Calu3 (cell line): Measurements from ENCODE around the gene ERVH48-1. TPM values are rescaled to one million over a fixed set of nuclear protein-coding genes. Genes with fewer than 3 reads are reported as not detected.
A peak's percentile ranks its signal among the peaks of the same experiment; 100 is the strongest.

Experiments
- BruUV-seq: library from RNA; stranded (reverse); fragments of 400-500 nt; replicated peaks from 2 replicates; lab custom pipeline; 2021; lab: Mats Ljungman, UMichigan
- CTCF ChIA-PET: fragments of 300-600 bp; sonication (Branson Sonifier 250); formaldehyde crosslinking; loops from one replicate; lab custom pipeline; 2022; ENCODE audit warnings: antibody characterized with exemption; lab: Charles Lee
- DNase-seq: peaks from one replicate; pipeline ENCODE4 v3.0.0; 2022
- H3K27ac Mint-ChIP-seq: one replicate; pipeline ENCODE4 v1.8.0; 2022; ENCODE audit warnings: mixed read lengths; ENCODE audit not compliant: unreplicated experiment
- H3K27me3 Mint-ChIP-seq: one replicate; pipeline ENCODE4 v1.8.0; 2022; ENCODE audit warnings: mixed read lengths; ENCODE audit not compliant: unreplicated experiment
- H3K36me3 Mint-ChIP-seq: one replicate; pipeline ENCODE4 v1.8.0; 2022; ENCODE audit warnings: mild to moderate bottlenecking, moderate library complexity, mixed read lengths; ENCODE audit not compliant: insufficient read depth, unreplicated experiment
- H3K4me1 Mint-ChIP-seq: one replicate; pipeline ENCODE4 v1.8.0; 2022; ENCODE audit warnings: mild to moderate bottlenecking, low read depth, mixed read lengths; ENCODE audit not compliant: unreplicated experiment
- H3K4me3 Mint-ChIP-seq: one replicate; pipeline ENCODE4 v1.8.0; 2022; ENCODE audit warnings: mild to moderate bottlenecking, low read depth, moderate library complexity, mixed read lengths; ENCODE audit not compliant: unreplicated experiment
- H3K9me3 Mint-ChIP-seq: one replicate; pipeline ENCODE4 v1.8.0; 2022; ENCODE audit warnings: low read depth, mixed read lengths; ENCODE audit not compliant: unreplicated experiment
- intact Hi-C: fragments of 100-400 bp; cut with micrococcal nuclease; formaldehyde crosslinking; loops from one replicate; pipeline ENCODE4 v1.10.0; 2022; ENCODE audit not compliant: unreplicated experiment
- total RNA-seq: library from RNA; stranded (reverse); gene quantifications from 2 replicates; pipeline ENCODE4 v1.2.3, GENCODE V29; 2022
- TF ChIP-seq, protein P1 (sequence below): fragments of 200-600 bp; IDR thresholded peaks from one replicate; pipeline ENCODE4 v1.8.0; 2022; ENCODE audit warnings: antibody characterized with exemption; ENCODE audit not compliant: unreplicated experiment

Gene ERVH48-1
- total RNA-seq, 1 experiment from 2014 or later, result not detected

DNA sequence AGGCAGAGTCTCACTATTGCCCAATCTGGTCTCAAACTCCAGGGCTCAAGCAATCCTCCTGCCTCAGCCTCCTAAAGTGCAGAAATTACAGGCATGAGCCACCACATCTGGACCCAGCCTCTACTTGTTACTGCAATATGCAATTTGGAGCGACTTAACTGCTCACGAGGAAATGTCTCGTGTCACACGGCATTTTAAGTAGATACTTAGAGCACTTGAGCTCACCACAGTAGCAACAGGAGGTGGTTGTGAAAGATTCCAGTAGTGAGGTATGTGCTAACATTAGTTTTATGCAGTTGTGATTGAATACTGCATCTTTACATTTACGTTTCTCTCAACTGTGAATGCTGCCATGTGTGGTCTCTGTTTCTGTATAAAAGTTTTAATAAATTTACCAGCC, 38.1 kb downstream of the ERVH48-1 start:
- BruUV-seq, result no TSS peak
- no peak overlapping the region for H3K4me3 Mint-ChIP-seq
- H3K27ac Mint-ChIP-seq, result no peak overlapping the region
- CTCF ChIA-PET, result no interaction called here
- no peaks in the 10 kb centered on the region for H3K9me3 Mint-ChIP-seq
- no peak for DNase-seq
- peaks cover 2% of the 10 kb centered on the region for H3K36me3 Mint-ChIP-seq
- TF ChIP-seq, protein P1, sequence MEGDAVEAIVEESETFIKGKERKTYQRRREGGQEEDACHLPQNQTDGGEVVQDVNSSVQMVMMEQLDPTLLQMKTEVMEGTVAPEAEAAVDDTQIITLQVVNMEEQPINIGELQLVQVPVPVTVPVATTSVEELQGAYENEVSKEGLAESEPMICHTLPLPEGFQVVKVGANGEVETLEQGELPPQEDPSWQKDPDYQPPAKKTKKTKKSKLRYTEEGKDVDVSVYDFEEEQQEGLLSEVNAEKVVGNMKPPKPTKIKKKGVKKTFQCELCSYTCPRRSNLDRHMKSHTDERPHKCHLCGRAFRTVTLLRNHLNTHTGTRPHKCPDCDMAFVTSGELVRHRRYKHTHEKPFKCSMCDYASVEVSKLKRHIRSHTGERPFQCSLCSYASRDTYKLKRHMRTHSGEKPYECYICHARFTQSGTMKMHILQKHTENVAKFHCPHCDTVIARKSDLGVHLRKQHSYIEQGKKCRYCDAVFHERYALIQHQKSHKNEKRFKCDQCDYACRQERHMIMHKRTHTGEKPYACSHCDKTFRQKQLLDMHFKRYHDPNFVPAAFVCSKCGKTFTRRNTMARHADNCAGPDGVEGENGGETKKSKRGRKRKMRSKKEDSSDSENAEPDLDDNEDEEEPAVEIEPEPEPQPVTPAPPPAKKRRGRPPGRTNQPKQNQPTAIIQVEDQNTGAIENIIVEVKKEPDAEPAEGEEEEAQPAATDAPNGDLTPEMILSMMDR, result no peak
- no peaks in the 10 kb centered on the region for H3K27me3 Mint-ChIP-seq
- H3K4me1 Mint-ChIP-seq, result peaks cover 2% of the 10 kb centered on the region
- intact Hi-C loops, result no loop called here

DNA sequence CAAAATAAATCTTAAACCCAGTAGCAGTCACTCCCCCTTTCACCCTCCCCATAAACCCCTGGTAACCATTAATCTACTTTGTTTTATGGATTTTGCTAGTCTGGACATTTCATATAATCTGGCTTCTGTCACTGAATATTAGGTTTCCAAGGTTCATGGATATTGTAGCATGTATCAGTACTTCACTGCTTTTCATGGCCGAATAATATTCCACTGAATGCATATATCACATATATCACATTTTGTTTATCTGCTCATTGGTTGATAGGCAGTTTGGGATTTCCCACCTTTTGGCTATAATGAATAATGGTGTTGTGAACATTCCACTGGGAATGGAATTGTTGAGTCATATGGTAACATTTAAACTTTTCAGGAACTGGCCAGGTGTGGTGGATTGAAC, 41.5 kb downstream of the ERVH48-1 start:
- no peak for DNase-seq
- CTCF ChIA-PET, result no interaction called here
- H3K4me1 Mint-ChIP-seq, result no peaks in the 10 kb centered on the region
- no peaks in the 10 kb centered on the region for H3K27me3 Mint-ChIP-seq
- H3K27ac Mint-ChIP-seq, result no peak overlapping the region
- peaks cover 26% of the 10 kb centered on the region for H3K36me3 Mint-ChIP-seq
- no TSS peak for BruUV-seq
- no peaks in the 10 kb centered on the region for H3K9me3 Mint-ChIP-seq
- intact Hi-C loops, result no loop called here
- no peak overlapping the region for H3K4me3 Mint-ChIP-seq
- TF ChIP-seq, protein P1, result no peak

DNA sequence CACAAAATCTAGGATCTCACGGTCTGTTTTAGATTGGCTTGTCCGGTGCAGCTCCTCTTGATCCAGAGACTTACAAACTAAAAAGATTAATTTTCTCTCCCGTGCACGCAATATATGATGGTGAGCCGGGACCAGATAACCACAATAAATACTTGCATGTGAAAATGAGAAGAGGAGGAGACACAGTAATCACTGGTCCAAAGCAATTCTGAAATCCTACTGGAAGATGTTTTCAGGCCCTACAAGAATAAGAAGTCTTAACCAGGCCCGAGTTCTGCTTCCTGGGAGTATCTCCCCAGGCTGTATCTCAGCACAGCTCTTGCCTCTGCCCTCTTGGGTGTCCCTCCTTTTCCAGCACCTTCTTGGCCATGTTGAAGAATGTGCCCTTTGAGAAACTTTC, 45.1 kb downstream of the ERVH48-1 start:
- intact Hi-C loops, result no loop called here
- peak overlapping the region; percentile 85 for H3K4me3 Mint-ChIP-seq
- peak overlapping the region; percentile 63 for H3K27ac Mint-ChIP-seq
- TF ChIP-seq, protein P1, result no peak
- BruUV-seq, result TSS peak; percentile 71
- H3K4me1 Mint-ChIP-seq, result no peaks in the 10 kb centered on the region
- no peaks in the 10 kb centered on the region for H3K27me3 Mint-ChIP-seq
- peaks cover 46% of the 10 kb centered on the region for H3K36me3 Mint-ChIP-seq
- CTCF ChIA-PET, result no interaction called here
- H3K9me3 Mint-ChIP-seq, result no peaks in the 10 kb centered on the region
- no peak for DNase-seq

DNA sequence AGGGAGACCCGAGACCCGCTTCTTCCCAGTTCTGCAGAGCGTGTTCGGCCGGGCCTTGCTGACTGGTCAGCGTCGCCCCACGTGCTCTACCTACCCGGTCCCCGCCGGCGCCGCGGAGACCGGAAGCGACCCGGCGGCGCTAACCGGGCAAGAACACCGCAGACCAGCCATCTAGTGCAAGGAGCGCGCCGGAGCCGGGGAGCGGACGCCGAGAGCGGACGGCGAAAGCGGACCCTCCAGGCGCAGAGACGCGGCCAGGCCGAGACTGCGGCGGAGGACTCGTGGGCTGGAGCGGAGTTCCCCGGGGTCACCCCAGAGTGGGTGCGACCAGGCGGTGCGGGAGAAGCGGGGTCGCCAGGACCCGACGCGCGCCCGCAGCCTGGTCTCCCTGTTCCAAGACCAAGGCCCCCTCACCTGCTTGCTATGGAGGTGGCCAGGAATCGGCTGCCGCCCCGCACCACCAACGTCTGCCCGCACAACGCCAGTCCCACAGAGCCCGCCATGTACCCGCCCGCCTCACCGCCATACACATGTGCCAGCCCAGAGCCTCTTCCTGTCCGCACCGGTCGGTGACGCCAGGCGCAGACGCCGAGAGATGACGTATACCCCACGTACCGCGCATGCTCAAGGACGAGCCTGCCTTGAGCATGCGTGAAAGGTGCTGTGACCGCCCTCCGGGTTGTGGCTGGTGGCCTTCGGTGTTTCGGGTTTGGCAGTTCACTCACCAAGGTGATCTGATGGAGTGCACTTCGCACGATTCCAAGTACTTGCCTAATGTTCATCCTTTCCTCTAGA, 46.2 kb downstream of the ERVH48-1 start, which contains the start of gene WDR4:
Gene WDR4, minus strand, starts transcription at position 547 of the 795 bp plus-strand sequence. Its CDS starts 44 bp downstream, at position 503.
- CTCF ChIA-PET, result interaction anchor here (1.1 kb wide), 1 partner anchor 286 kb away, joined by 3 read pairs; no protein-coding TSS in a partner anchor
- Mint-ChIP-seq H3K4me1 (no peaks in the 10 kb centered on the region), H3K36me3 (peaks cover 56% of the 10 kb centered on the region), H3K27ac (peak within 1 kb of the TSS; percentile 63), H3K27me3 (no peaks in the 10 kb centered on the region), H3K9me3 (no peaks in the 10 kb centered on the region), H3K4me3 (peak within 1 kb of the TSS; percentile 85)
- BruUV-seq, result no TSS peak
- peak; percentile 95 for DNase-seq
- intact Hi-C loops, result no loop called here
- TF ChIP-seq, protein P1, result no peak
